Sigmoid colon (tissue), 7 donors: ENCODE measurements around the gene SDR39U1. TPM values are rescaled to one million over a fixed set of nuclear protein-coding genes. Genes with fewer than 3 reads are reported as not detected.

ENCODE experiments used
- DNase-seq: peaks from one replicate; pipeline ENCODE4 v3.0.0-alpha.2; 2019
- H3K27ac ChIP-seq, 4 donors: fragments of 200-600 bp; sonication (generic); one replicate each; pipeline ENCODE4 v1.5.1; 2016 to 2019; ENCODE audit warnings: mild to moderate bottlenecking in 1 of 4
- H3K27me3 ChIP-seq, 3 donors: fragments of 200-600 bp; sonication (generic); one replicate each; pipeline ENCODE4 v1.5.1; 2019; ENCODE audit warnings: mild to moderate bottlenecking in 1 of 3
- H3K36me3 ChIP-seq, 4 donors: fragments of 200-600 bp; sonication (generic); one replicate each; pipeline ENCODE4 v1.5.1; 2016 to 2019
- H3K4me1 ChIP-seq, 4 donors: fragments of 200-600 bp; sonication (generic); one replicate each; pipeline ENCODE4 v1.5.1; 2017 to 2019
- H3K4me3 ChIP-seq, 4 donors: fragments of 200-600 bp; sonication (generic); one replicate each; pipeline ENCODE4 v1.5.1; 2017 to 2019; ENCODE audit warnings: mild to moderate bottlenecking in 2 of 4, moderate library complexity in 1 of 4
- H3K9me3 ChIP-seq, 4 donors: fragments of 200-600 bp in 3 of 4; sonication (generic) in 3 of 4; one replicate each; pipeline versions ENCODE4 v1.5.1 to v1.6.1; 2013 to 2019
- EP300 ChIP-seq, 4 donors: sonication (generic); formaldehyde crosslinking; IDR thresholded peaks; one replicate each; pipeline ENCODE4 v1.6.1; 2017; ENCODE audit warnings: antibody characterized with exemption in 4 of 4
- POLR2A ChIP-seq, 2 donors: fragments of 450-650 bp; IDR thresholded peaks; one replicate each; pipeline ENCODE4 v1.6.1; 2016; ENCODE audit warnings: antibody characterized with exemption in 2 of 2, mild to moderate bottlenecking in 2 of 2, moderate library complexity in 2 of 2
- POLR2AphosphoS5 ChIP-seq, 4 donors: sonication (generic); formaldehyde crosslinking; IDR thresholded peaks; one replicate each; pipeline ENCODE4 v1.6.1; 2017; ENCODE audit warnings: antibody characterized with exemption in 4 of 4
- WGBS, 2 donors: extraction: QIAGEN DNeasy Blood & Tissue Kit; methylation state at CpG; one replicate each; pipeline ENCODE4 v1.1.7; 2013; 5-methylcytosine and 5-hydroxymethylcytosine counted together
- intact Hi-C: fragments of 100-400 bp; cut with DNase I; formaldehyde crosslinking; loops from one replicate; pipeline ENCODE4 v1.15.1; 2023
- polyA plus RNA-seq, 3 donors: library from polyadenylated mRNA; stranded (reverse); fragments of 200-250 nt; gene quantifications; one replicate each; pipeline ENCODE4 v1.2.3, GENCODE V29; 2013
- total RNA-seq, 4 donors: library from RNA; depleted of rRNA; stranded (reverse); fragments of >200 nt; gene quantifications; one replicate each; pipeline ENCODE4 v1.1.0, GENCODE V29; 2016
- TF ChIP-seq, protein P1 (sequence below), 4 experiments: fragments of 450-650 bp in 3 of 4; fragments of 200-600 bp in 1 of 4; IDR thresholded peaks; one replicate each; pipeline ENCODE4 v1.5.1; 2016 to 2019; ENCODE audit warnings: antibody characterized with exemption in 4 of 4, mild to moderate bottlenecking in 3 of 4, moderate library complexity in 2 of 4
- donor health status: healthy with polysubstance abuse.
- donor health status: Bipolar disorder and iron deficiency.
- donor health status: healthy.

Gene SDR39U1
- total and polyA plus RNA-seq, 7 donors = 30.3 to 57.3 (median 35.4) TPM

DNA sequence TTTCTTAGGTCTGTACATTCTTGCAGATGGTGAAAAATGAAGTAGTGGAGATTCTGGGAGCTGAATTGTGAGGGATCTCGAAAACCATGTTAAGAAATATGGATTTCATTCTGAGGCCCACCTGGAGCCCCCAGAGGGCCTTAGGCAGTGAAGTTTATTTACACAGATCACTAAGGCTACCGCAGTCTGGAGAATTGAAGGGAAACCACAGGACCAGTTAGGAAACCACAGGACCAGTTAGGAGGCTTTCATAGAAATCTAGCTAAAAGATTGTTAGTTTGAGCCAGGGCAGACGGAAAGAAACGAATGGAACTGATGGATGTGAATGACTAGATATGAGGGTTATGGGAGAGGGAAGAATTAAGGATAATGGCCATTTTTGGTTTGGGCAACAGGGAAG, 20.3 kb downstream of the SDR39U1 start:
- H3K4me1 ChIP-seq = peaks cover 0 to 7% (median 0%) of the 10 kb centered on the region in 4 donors
- 49 to 85% methylated on average over 4 of the region's 4 CpGs for WGBS, 2 donors
- H3K27ac ChIP-seq = no peak overlapping the region
- H3K9me3 ChIP-seq = no peaks in the 10 kb centered on the region
- H3K36me3 ChIP-seq = no peaks in the 10 kb centered on the region
- intact Hi-C loops = no loop called here
- no peak overlapping the region for H3K4me3 ChIP-seq
- DNase-seq = no peak
- TF ChIP-seq POLR2A (IDR thresholded peaks at IDR 0.05) = no peak
- no peaks in the 10 kb centered on the region for H3K27me3 ChIP-seq

DNA sequence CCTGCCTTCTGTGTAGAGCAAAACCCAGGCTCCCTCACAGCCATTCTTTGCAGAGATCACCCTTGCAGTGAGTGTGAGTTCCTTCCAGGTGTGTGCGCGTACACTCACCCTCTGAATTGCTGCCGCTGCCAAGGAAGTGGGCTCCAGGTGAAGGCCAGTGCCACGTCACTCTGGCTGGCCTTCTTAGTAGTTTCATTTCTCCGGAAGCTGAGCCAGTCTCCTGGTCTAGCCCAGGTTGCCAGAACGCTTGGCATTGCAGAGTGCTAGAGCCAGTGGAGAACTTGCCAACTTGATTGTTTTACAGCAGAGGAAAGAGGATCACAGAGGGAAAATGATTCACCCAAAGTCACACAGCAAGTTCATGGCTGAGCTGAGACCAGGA, 24.1 kb downstream of the SDR39U1 start:
- intact Hi-C loops = no loop called here
- DNase-seq = no peak

DNA sequence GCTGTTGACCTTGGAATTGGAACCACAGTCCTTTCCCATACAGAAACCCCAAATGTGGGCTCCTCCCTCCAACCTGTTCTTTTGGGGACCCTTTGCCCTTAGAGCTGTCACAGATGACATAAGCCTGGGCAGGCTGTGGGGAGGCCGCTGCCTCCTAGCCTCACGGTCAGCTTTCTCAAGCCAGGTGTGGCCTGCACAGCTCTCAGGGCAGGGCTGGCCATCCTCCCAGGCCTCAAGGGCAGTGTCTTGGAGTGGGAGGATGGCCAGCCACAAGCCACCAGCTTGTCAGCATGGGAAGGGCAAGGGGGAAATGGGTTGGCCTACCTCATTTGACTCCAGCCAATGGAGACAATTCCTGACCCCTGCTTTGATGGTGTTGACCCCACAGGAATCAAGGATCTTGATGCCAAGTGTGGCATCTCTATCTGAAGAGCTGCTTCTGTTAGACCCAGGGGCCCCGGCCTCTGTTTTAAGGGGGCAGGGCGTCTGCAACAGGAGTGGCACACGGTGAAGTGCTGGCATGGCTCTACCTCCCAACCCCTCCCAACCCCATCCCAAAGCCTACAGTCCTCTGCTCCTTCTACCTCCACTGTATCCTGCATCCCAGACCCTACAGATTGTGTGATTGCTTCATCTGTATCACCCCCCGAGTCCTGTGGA, 24.6 kb downstream of the SDR39U1 start:
- 65 to 82% methylated on average over 6 of the region's 6 CpGs for WGBS, 2 donors
- TF ChIP-seq EP300 (IDR thresholded peaks at IDR 0.05) (no peak), POLR2A (IDR thresholded peaks at IDR 0.05) (no peak), POLR2AphosphoS5 (IDR thresholded peaks at IDR 0.05) (no peak)
- TF ChIP-seq, protein P1, sequence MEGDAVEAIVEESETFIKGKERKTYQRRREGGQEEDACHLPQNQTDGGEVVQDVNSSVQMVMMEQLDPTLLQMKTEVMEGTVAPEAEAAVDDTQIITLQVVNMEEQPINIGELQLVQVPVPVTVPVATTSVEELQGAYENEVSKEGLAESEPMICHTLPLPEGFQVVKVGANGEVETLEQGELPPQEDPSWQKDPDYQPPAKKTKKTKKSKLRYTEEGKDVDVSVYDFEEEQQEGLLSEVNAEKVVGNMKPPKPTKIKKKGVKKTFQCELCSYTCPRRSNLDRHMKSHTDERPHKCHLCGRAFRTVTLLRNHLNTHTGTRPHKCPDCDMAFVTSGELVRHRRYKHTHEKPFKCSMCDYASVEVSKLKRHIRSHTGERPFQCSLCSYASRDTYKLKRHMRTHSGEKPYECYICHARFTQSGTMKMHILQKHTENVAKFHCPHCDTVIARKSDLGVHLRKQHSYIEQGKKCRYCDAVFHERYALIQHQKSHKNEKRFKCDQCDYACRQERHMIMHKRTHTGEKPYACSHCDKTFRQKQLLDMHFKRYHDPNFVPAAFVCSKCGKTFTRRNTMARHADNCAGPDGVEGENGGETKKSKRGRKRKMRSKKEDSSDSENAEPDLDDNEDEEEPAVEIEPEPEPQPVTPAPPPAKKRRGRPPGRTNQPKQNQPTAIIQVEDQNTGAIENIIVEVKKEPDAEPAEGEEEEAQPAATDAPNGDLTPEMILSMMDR (IDR thresholded peaks at IDR 0.05) = no peak
- H3K27me3 ChIP-seq = no peaks in the 10 kb centered on the region
- intact Hi-C loops = no loop called here
- peaks cover 0 to 7% (median 0%) of the 10 kb centered on the region in 4 donors for H3K4me1 ChIP-seq
- H3K27ac ChIP-seq = no peak overlapping the region
- no peak for DNase-seq
- peaks cover 0 to 26% (median 6%) of the 10 kb centered on the region in 4 donors for H3K36me3 ChIP-seq
- no peak overlapping the region for H3K4me3 ChIP-seq
- H3K9me3 ChIP-seq = no peaks in the 10 kb centered on the region

More for the DNA sequence above, 24.1 kb downstream of the SDR39U1 start:
- Histone ChIP-seq H3K9me3 (no peaks in the 10 kb centered on the region), H3K36me3 (peaks cover 0 to 20% (median 4%) of the 10 kb centered on the region in 4 donors), H3K4me3 (no peak overlapping the region), H3K27me3 (no peaks in the 10 kb centered on the region), H3K27ac (no peak overlapping the region), H3K4me1 (peaks cover 0 to 7% (median 0%) of the 10 kb centered on the region in 4 donors)
- no peak for TF ChIP-seq POLR2AphosphoS5 (IDR thresholded peaks at IDR 0.05)
- TF ChIP-seq POLR2A (IDR thresholded peaks at IDR 0.05) = peak in 1 of 2 donors; percentile 10
- 12 to 55% methylated on average over 6 of the region's 6 CpGs for WGBS, 2 donors

DNA sequence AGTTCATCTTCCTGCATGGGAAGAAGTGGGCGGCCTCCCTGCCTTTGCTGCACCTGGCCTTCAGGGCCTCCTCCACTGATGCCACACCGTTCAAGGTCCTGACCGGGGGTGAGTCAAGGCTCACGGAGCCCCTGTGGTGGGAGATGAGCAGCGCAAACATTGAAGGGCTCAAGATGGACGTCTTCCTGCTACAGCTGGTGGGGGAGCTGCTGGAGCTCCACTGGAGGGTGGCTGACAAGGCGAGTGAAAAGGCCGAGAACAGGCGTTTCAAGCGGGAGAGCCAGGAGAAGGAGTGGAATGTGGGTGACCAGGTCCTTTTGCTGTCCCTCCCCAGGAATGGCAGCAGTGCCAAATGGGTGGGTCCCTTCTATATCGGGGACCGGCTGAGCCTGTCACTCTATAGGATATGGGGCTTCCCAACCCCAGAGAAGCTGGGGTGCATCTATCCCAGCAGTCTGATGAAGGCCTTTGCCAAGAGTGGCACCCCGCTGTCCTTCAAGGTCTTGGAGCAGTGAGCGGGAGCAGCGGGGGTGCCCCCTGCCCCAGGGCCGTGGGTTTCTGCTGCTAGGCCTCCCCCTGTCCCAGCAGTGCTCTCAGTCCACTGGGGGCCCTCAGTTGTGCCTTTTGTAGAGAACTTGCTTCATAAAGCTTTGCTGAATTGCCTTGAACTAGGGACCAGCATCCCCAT, 25.5 kb downstream of the SDR39U1 start:
- Histone ChIP-seq H3K4me1 (peaks cover 0 to 7% (median 0%) of the 10 kb centered on the region in 4 donors), H3K27ac (no peak overlapping the region), H3K9me3 (no peaks in the 10 kb centered on the region), H3K27me3 (no peaks in the 10 kb centered on the region), H3K36me3 (peaks cover 0 to 29% (median 7%) of the 10 kb centered on the region in 4 donors), H3K4me3 (no peak overlapping the region)
- intact Hi-C loops = no loop called here
- TF ChIP-seq POLR2AphosphoS5 (IDR thresholded peaks at IDR 0.05) (no peak), POLR2A (IDR thresholded peaks at IDR 0.05) (no peak), EP300 (IDR thresholded peaks at IDR 0.05) (no peak)
- TF ChIP-seq, protein P1 (IDR thresholded peaks at IDR 0.05) = no peak
- no peak for DNase-seq
- 85 to 89% methylated on average over 16 of the region's 16 CpGs for WGBS, 2 donors

DNA sequence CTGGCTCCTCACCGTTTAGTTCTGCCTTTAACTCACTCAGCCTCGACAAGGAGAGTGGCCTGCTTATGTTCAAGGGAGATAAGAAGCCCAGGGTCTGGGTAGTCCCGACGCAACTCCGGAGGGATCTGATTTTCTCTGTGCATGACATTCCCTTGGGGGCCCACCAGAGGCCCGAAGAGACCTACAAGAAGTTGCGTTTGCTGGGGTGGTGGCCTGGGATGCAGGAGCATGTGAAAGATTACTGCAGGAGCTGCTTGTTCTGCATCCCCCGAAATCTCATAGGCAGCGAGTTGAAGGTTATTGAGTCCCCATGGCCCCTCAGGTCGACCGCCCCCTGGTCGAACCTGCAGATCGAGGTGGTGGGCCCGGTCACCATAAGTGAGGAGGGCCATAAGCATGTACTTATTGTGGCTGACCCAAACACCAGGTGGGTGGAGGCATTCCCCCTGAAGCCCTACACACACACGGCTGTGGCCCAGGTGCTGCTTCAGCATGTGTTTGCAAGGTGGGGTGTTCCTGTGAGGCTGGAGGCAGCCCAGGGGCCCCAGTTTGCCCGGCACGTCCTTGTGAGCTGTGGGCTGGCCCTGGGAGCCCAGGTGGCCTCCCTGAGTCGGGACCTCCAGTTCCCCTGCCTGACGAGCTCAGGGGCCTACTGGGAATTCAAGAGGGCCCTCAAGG, 26.2 kb downstream of the SDR39U1 start:
- intact Hi-C loops = no loop called here
- no peak for DNase-seq
- Histone ChIP-seq H3K27ac (no peak overlapping the region), H3K9me3 (no peaks in the 10 kb centered on the region), H3K4me3 (no peak overlapping the region), H3K36me3 (peaks cover 0 to 29% (median 7%) of the 10 kb centered on the region in 4 donors), H3K27me3 (no peaks in the 10 kb centered on the region), H3K4me1 (peaks cover 0 to 7% (median 0%) of the 10 kb centered on the region in 4 donors)
- TF ChIP-seq POLR2A (IDR thresholded peaks at IDR 0.05) (no peak), EP300 (IDR thresholded peaks at IDR 0.05) (no peak), POLR2AphosphoS5 (IDR thresholded peaks at IDR 0.05) (no peak)
- TF ChIP-seq, protein P1 (IDR thresholded peaks at IDR 0.05) = no peak
- WGBS, 2 donors = 81 to 82% methylated on average over 19 of the region's 19 CpGs
